ENCODE measurements around the gene SERPINA1. TPM values are rescaled to one million over a fixed set of nuclear protein-coding genes. Genes with fewer than 3 reads are reported as not detected.
"Not testable (repeated sequence)": the region's sequence is repeated elsewhere in the genome, so short reads cannot be mapped to it uniquely, and the experiment has no call there.

Gene SERPINA1
- total RNA-seq, 1 donor from 2014 or later: not detected

DNA sequence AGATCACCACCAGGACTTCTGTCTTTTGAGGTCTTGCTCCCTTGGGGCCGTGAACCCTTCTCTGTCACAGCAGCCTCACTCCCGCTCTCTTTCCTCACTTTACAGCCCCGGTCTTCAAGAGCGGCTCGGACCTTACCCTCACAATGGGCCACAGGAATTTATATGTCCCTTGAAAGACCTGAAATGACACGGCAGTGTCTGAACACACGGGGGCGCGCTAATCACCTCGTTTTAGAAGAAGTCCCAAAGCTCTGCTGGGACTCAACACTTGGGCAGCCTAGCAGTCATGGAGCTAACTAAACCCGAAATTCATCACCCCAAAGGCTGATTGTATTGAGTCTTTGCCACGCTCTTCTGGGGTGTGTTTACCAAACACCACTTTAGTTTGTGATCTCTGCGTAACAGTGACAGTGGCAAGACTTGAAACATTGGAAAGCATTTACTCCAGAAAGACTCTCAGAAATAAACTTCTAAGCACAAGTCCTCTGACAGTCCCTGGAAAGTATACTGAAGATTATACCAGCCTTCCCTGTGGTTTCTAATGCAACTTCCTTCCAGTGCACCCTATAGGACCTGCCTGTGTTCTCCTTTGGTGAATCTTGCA, 35.2 kb upstream of the SERPINA1 start:
- TF ChIP-seq CTCF (IDR thresholded peaks at IDR 0.05; ENCODE audit: partially characterized antibody, unreplicated experiment): peak; percentile 79
- peaks cover 12% of the 10 kb centered on the region for H3K36me3 Mint-ChIP-seq (ENCODE audit: unreplicated experiment)
- H3K27ac Mint-ChIP-seq (ENCODE audit: unreplicated experiment): no peak overlapping the region
- DNase-seq: peak; percentile 74
- H3K4me3 Mint-ChIP-seq (ENCODE audit: unreplicated experiment): no peak overlapping the region
- no peaks in the 10 kb centered on the region for H3K4me1 Mint-ChIP-seq (ENCODE audit: low read depth, unreplicated experiment)
- no peaks in the 10 kb centered on the region for H3K27me3 Mint-ChIP-seq (ENCODE audit: unreplicated experiment)
- peaks cover 2% of the 10 kb centered on the region for H3K9me3 Mint-ChIP-seq (ENCODE audit: unreplicated experiment)

DNA sequence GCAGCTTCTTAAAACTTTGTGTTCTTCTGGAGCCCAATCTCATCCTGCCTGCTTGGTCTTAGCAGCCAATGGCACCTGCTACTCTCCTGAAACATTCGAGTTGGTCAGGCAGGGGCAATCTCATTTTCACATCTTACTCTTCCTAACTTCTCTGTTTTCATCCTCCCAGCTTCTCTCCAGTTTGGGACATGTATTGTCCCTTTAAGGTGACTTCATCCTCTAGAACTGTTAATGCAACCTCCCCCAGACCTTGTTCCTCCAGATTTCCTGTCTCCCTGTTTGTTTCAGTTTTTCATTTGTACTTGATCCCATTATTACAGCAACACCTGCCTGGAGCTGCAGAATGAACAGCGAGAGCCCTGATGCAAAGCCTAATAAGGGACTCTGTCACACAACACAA, 32.9 kb upstream of the SERPINA1 start:
- H3K27me3 Mint-ChIP-seq (ENCODE audit: unreplicated experiment): no peaks in the 10 kb centered on the region
- no peak for DNase-seq
- H3K4me1 Mint-ChIP-seq (ENCODE audit: low read depth, unreplicated experiment): no peaks in the 10 kb centered on the region
- H3K27ac Mint-ChIP-seq (ENCODE audit: unreplicated experiment): no peak overlapping the region
- H3K4me3 Mint-ChIP-seq (ENCODE audit: unreplicated experiment): no peak overlapping the region
- no peak for TF ChIP-seq CTCF (IDR thresholded peaks at IDR 0.05; ENCODE audit: partially characterized antibody, unreplicated experiment)
- peaks cover 15% of the 10 kb centered on the region for H3K36me3 Mint-ChIP-seq (ENCODE audit: unreplicated experiment)
- peaks cover 4% of the 10 kb centered on the region for H3K9me3 Mint-ChIP-seq (ENCODE audit: unreplicated experiment)

GRCh38 chr14:94417497-94418205, 29.2 kb upstream of the SERPINA1 start:
- not testable (repeated sequence) for H3K9me3 Mint-ChIP-seq (ENCODE audit: unreplicated experiment); DNase-seq; H3K4me1 Mint-ChIP-seq (ENCODE audit: low read depth, unreplicated experiment); H3K27ac Mint-ChIP-seq (ENCODE audit: unreplicated experiment); H3K4me3 Mint-ChIP-seq (ENCODE audit: unreplicated experiment); H3K27me3 Mint-ChIP-seq (ENCODE audit: unreplicated experiment)
- H3K36me3 Mint-ChIP-seq (ENCODE audit: unreplicated experiment): peaks cover 15% of the 10 kb centered on the region

GRCh38 chr14:94412671-94413638, 24.6 kb upstream of the SERPINA1 start:
- H3K4me3 Mint-ChIP-seq (ENCODE audit: unreplicated experiment): no peak overlapping the region
- peaks cover 3% of the 10 kb centered on the region for H3K27me3 Mint-ChIP-seq (ENCODE audit: unreplicated experiment)
- no peaks in the 10 kb centered on the region for H3K36me3 Mint-ChIP-seq (ENCODE audit: unreplicated experiment)
- no peak overlapping the region for H3K27ac Mint-ChIP-seq (ENCODE audit: unreplicated experiment)
- DNase-seq: no peak
- H3K9me3 Mint-ChIP-seq (ENCODE audit: unreplicated experiment): no peaks in the 10 kb centered on the region
- TF ChIP-seq CTCF (IDR thresholded peaks at IDR 0.05; ENCODE audit: partially characterized antibody, unreplicated experiment): no peak
- H3K4me1 Mint-ChIP-seq (ENCODE audit: low read depth, unreplicated experiment): no peaks in the 10 kb centered on the region

GRCh38 chr14:94411638-94412037, 23.2 kb upstream of the SERPINA1 start:
- DNase-seq: no peak
- Mint-ChIP-seq H3K4me3 (ENCODE audit: unreplicated experiment) (no peak overlapping the region), H3K27ac (ENCODE audit: unreplicated experiment) (no peak overlapping the region), H3K27me3 (ENCODE audit: unreplicated experiment) (peaks cover 3% of the 10 kb centered on the region), H3K4me1 (ENCODE audit: low read depth, unreplicated experiment) (no peaks in the 10 kb centered on the region), H3K36me3 (ENCODE audit: unreplicated experiment) (no peaks in the 10 kb centered on the region), H3K9me3 (ENCODE audit: unreplicated experiment) (no peaks in the 10 kb centered on the region)
- TF ChIP-seq CTCF (IDR thresholded peaks at IDR 0.05; ENCODE audit: partially characterized antibody, unreplicated experiment): no peak

- not testable (repeated sequence) for H3K36me3 Mint-ChIP-seq (ENCODE audit: unreplicated experiment); H3K4me1 Mint-ChIP-seq (ENCODE audit: low read depth, unreplicated experiment); H3K4me3 Mint-ChIP-seq (ENCODE audit: unreplicated experiment); H3K27ac Mint-ChIP-seq (ENCODE audit: unreplicated experiment); H3K27me3 Mint-ChIP-seq (ENCODE audit: unreplicated experiment); DNase-seq; H3K9me3 Mint-ChIP-seq (ENCODE audit: unreplicated experiment)
Measured at GRCh38 chr14:94409430-94409829, 21.0 kb upstream of the SERPINA1 start.
